Body of pancreas (tissue), 4 donors: ENCODE measurements around the gene TMSB4X. TPM values are rescaled to one million over a fixed set of nuclear protein-coding genes. Genes with fewer than 3 reads are reported as not detected.

Experiments used
- ATAC-seq: fragments of 150-250 bp; one replicate; pipeline ENCODE4 v1.9.1; 2016
- DNase-seq, 4 donors: peaks; one replicate each; pipeline ENCODE4 v3.0.0-alpha.2; 2019
- H3K27ac ChIP-seq, 4 donors: fragments of 200-600 bp; sonication (generic); 1 replicate in 3 of 4; 2 replicates in 1 of 4; pipeline versions ENCODE4 v1.5.1 to v1.6.1; 2016 to 2019; ENCODE audit warnings: mild to moderate bottlenecking in 1 of 4, mixed read lengths in 1 of 4, moderate library complexity in 1 of 4
- H3K27me3 ChIP-seq, 2 donors: fragments of 200-600 bp; sonication (generic); one replicate each; pipeline ENCODE4 v1.6.0; 2016; ENCODE audit warnings: mild to moderate bottlenecking in 1 of 2
- H3K36me3 ChIP-seq, 2 donors: fragments of 200-600 bp; sonication (generic); replicated peaks in 1 of 2; 2 replicates each; pipeline ENCODE4 v1.5.1; 2016; ENCODE audit warnings: low read depth in 2 of 2; ENCODE audit not compliant: insufficient read depth in 1 of 2
- H3K4me1 ChIP-seq: fragments of 200-600 bp; sonication (generic); one replicate; pipeline ENCODE4 v1.6.0; 2016
- H3K4me3 ChIP-seq, 2 donors: fragments of 200-600 bp; sonication (generic); 1 replicate in 1 of 2; 2 replicates in 1 of 2; pipeline ENCODE4 v1.5.1; 2016 to 2019
- H3K9me3 ChIP-seq, 3 donors: fragments of 200-600 bp; sonication (generic); 1 replicate in 2 of 3; 2 replicates in 1 of 3; pipeline ENCODE4 v1.5.1; 2016
- POLR2A ChIP-seq, 3 donors: fragments of 450-650 bp; IDR thresholded peaks; one replicate each; pipeline ENCODE4 v1.6.1; 2016; ENCODE audit warnings: antibody characterized with exemption in 3 of 3, mild to moderate bottlenecking in 2 of 3
- WGBS, 2 donors: methylation state at CpG; one replicate each; pipeline ENCODE4 v1.1.5; 2017; 5-methylcytosine and 5-hydroxymethylcytosine counted together
- intact Hi-C: fragments of 100-400 bp; cut with DNase I; formaldehyde crosslinking; loops from one replicate; pipeline ENCODE4 v1.15.1; 2023
- total RNA-seq, 2 donors: library from RNA; depleted of rRNA; stranded (reverse); fragments of >200 nt; gene quantifications; one replicate each; pipeline ENCODE4 v1.1.0, GENCODE V29; 2016
- TF ChIP-seq, protein P1 (sequence below), 7 experiments: fragments of 450-650 bp in 4 of 7; fragments of 200-600 bp in 3 of 7; sonication (generic) in 3 of 7; IDR thresholded peaks; one replicate each; pipeline ENCODE4 v1.5.1; 2016 to 2019; ENCODE audit warnings: antibody characterized with exemption in 7 of 7

The TMSB4X gene
- total RNA-seq, 2 donors from 2014 or later: 1,104 to 1,472 TPM

DNA sequence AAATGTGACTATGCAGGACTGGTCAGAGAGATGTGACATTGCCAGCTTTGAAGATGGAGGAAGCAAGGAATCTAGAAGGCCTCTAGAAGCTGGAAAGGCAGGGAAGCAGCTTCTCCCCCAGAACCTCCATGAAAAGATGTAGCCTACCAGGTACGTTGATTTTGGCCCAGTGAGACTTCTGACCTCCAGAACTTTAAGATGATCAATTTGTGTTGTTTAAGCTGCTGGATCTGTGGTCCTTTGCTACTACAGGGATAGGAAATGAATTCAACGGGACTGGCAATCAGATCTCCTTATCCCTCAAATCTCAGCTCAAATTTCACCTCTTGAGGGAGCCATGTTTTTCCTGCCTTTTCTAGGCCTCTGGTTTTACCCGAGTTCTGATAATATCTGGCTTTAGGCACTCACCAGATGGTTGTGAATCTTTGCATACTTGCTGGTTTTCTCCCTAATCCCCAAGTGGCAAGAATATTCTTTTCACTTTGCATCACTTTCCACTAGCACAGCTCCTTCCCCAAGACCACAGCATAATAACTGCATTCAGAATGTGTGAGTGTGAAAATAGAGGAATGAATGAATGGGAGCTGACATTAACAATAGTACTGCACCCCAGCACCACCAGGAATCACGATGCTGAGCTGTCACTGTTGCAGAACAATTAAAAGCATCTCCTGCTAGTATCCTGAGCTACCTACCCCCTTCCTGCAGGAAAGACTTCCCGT, 25.5 kb upstream of the TMSB4X start:
- intact Hi-C loops: no loop called here
- ATAC-seq (no peak), DNase-seq (no peak)
- TF ChIP-seq, protein P1, sequence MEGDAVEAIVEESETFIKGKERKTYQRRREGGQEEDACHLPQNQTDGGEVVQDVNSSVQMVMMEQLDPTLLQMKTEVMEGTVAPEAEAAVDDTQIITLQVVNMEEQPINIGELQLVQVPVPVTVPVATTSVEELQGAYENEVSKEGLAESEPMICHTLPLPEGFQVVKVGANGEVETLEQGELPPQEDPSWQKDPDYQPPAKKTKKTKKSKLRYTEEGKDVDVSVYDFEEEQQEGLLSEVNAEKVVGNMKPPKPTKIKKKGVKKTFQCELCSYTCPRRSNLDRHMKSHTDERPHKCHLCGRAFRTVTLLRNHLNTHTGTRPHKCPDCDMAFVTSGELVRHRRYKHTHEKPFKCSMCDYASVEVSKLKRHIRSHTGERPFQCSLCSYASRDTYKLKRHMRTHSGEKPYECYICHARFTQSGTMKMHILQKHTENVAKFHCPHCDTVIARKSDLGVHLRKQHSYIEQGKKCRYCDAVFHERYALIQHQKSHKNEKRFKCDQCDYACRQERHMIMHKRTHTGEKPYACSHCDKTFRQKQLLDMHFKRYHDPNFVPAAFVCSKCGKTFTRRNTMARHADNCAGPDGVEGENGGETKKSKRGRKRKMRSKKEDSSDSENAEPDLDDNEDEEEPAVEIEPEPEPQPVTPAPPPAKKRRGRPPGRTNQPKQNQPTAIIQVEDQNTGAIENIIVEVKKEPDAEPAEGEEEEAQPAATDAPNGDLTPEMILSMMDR (IDR thresholded peaks at IDR 0.05): no peak
- no peak for TF ChIP-seq POLR2A (IDR thresholded peaks at IDR 0.05)
- WGBS, 2 donors: 57 to 71% methylated on average over 4 to 5 of the region's 5 CpGs
- H3K4me3 ChIP-seq: no peak overlapping the region
- H3K4me1 ChIP-seq: peaks cover 25% of the 10 kb centered on the region
- H3K9me3 ChIP-seq: no peaks in the 10 kb centered on the region
- H3K27ac ChIP-seq: peak overlapping the region; percentile 10 to 75 (median 60)
- H3K36me3 ChIP-seq: no peaks in the 10 kb centered on the region
- H3K27me3 ChIP-seq: no peaks in the 10 kb centered on the region

DNA sequence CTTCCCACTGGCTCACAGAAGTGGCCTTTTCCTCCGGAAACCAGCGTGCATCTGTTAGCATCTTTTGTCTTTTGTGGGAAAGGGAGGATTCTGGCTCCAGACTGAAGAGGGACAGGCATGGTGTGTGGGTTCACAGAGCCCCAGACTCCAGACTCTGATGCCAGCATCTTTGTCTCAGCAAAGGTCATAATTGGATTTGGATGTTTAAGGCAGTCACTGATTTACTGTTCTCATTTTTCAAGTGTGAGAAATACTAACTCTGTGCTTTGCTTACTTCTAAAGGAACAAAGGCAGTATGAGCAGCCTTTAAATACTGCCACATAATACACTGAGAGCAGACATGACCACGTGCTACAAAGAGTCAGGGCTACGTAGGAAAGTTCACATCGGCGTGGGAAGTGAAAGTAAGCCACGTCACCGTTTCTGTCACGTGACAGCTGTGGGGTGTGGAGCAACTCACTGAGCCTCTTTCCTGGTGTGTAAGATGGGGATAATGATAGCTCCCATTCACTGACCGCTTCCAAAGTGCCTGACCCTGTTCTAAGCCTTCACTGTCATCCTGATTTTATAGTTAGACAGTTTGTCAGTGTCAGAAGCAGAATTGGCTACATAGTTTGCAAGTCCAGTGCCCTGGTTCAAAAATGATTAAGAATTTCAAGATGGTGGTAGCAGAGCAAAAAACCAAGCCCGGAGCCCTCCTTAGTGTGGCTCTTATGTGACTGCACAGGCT, 24.8 kb upstream of the TMSB4X start:
- Histone ChIP-seq H3K4me3 (no peak overlapping the region), H3K27me3 (no peaks in the 10 kb centered on the region), H3K9me3 (no peaks in the 10 kb centered on the region), H3K4me1 (peaks cover 25% of the 10 kb centered on the region), H3K27ac (peak overlapping the region; percentile 10 to 75 (median 60)), H3K36me3 (no peaks in the 10 kb centered on the region)
- TF ChIP-seq, protein P1 (IDR thresholded peaks at IDR 0.05): no peak
- TF ChIP-seq POLR2A (IDR thresholded peaks at IDR 0.05): peak in 2 of 3 donors; percentile 16 to 50
- peak; percentile 69 to 84 (median 76) for DNase-seq
- WGBS, 2 donors: 40 to 46% methylated on average over 8 to 11 of the region's 11 CpGs
- intact Hi-C loops: no loop called here
- ATAC-seq: peak; percentile 85

GRCh38 chrX:12950851-12951594, 23.9 kb upstream of the TMSB4X start:
- intact Hi-C loops: no loop called here
- no peaks in the 10 kb centered on the region for H3K9me3 ChIP-seq
- no peak for ATAC-seq
- H3K36me3 ChIP-seq: no peaks in the 10 kb centered on the region
- peaks cover 26% of the 10 kb centered on the region for H3K4me1 ChIP-seq
- peak overlapping the region in 3 of 4 donors; percentile 10 to 75 (median 59) for H3K27ac ChIP-seq
- no peak overlapping the region for H3K4me3 ChIP-seq
- TF ChIP-seq POLR2A (IDR thresholded peaks at IDR 0.05): no peak
- TF ChIP-seq, protein P1 (IDR thresholded peaks at IDR 0.05): peak in 1 of 7 experiments; percentile 22
- 69 to 82% methylated on average over 9 of the region's 9 CpGs for WGBS, 2 donors
- DNase-seq: no peak
- H3K27me3 ChIP-seq: no peaks in the 10 kb centered on the region

DNA sequence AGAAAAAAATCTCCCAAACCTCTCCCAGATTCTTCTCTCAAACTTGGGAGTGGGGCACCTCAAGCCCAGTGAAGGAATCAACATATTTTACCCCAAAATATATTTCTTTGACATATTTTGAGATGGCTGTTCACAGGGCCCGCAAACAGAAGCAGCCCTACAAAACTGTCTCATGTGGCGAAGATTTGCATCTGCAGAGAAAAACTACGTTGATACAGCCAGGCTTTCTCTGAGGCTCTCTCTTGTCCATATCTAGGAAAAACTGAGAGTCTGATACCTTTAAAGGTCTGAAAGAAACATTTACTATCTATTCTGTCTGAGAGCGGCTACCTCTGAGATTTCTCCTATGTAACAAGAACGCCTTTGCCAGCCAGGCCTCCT, 23.3 kb upstream of the TMSB4X start:
- DNase-seq: no peak
- ATAC-seq: no peak
- Histone ChIP-seq H3K36me3 (no peaks in the 10 kb centered on the region), H3K9me3 (no peaks in the 10 kb centered on the region), H3K27ac (peak overlapping the region in 1 of 4 donors; percentile 75), H3K27me3 (no peaks in the 10 kb centered on the region), H3K4me3 (no peak overlapping the region), H3K4me1 (peaks cover 31% of the 10 kb centered on the region)
- TF ChIP-seq, protein P1 (IDR thresholded peaks at IDR 0.05): no peak
- no peak for TF ChIP-seq POLR2A (IDR thresholded peaks at IDR 0.05)
- WGBS, 2 donors: 90 to 93% methylated on average over 5 of the region's 5 CpGs
- intact Hi-C loops: no loop called here
